Activated gamma-delta T cell (primary cell): ENCODE results near the gene ADGRL1.
"Not testable (repeated sequence)": the region's sequence is repeated elsewhere in the genome, so short reads cannot be mapped to it uniquely, and the experiment has no call there.

Experiments
- DNase-seq: peaks from one replicate; lab custom pipeline; 2025; lab: John Stamatoyannopoulos, UW
- total RNA-seq, 2 donors: gene quantifications; one replicate each; lab custom pipeline; 2026; lab: John Stamatoyannopoulos, UW

The ADGRL1 gene
- total RNA-seq: 26.3 to 29.0 reads per million in 2 donors

DNA sequence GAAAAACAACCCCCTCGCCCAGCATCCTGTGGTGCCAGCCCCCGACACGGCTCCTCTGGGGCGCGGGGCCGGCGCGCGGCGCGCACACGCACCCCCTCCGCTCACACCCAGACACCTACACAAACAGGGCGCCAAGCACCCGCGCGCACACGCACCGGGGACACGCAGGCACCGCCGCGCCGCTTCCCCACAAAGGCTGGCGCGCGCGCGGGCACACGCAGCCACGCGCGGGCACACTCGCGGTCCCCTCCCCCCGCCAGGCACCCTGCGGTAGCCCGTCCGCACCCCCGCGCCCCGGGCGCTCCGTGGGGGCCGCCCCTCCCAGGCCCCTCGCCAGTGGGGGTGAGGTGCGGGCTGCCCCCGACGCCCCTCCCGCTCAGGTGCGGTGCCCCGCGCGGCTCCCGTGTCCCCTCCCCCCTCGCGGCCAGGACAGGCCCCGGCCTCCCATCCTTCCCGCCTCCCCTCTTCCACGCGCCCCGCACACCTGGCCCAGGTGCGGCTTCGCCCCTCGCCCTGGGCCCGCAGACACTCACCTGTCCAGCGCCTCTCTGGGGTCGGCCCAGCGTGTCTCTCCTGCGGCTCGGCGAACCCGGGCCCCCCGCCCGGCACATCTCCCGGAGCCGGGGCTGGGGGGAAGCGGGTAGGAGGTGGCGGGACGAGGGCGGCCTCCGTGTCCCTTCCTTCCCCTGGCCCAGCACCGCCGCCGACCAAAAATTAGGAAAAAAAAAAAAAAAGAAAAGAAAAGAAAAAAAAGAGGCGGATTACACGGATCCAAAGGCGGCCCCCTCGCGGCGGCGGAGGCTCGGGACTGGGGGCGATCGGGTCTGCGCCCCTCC is at the start of gene ADGRL1:
ADGRL1 (minus strand) TSS at position 718 of the 836 bp plus-strand sequence. CDS start 22,567 bp downstream, outside the sequence.
- peak; percentile 30 for DNase-seq

DNA sequence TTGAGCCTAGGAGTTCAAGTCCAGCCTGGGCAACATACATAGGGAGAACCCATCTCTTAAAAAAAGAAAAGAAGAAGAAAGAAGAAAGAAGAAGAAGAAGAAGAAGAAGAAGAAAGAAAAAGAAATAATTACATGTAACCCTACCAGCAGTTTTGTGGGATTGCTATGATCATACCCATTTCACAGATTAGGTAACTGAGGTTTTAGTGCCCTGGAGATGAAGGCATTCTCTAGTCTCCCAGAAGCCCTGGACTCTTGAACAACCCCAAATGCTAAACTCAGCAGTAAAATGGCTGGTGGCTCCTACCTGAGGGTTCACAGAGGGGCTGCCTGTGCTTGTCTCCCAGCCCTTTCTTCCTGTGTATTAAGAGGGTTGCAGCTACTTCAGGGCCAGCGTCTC is 49.3 kb upstream of the ADGRL1 start:
- DNase-seq: not testable (repeated sequence)

DNA sequence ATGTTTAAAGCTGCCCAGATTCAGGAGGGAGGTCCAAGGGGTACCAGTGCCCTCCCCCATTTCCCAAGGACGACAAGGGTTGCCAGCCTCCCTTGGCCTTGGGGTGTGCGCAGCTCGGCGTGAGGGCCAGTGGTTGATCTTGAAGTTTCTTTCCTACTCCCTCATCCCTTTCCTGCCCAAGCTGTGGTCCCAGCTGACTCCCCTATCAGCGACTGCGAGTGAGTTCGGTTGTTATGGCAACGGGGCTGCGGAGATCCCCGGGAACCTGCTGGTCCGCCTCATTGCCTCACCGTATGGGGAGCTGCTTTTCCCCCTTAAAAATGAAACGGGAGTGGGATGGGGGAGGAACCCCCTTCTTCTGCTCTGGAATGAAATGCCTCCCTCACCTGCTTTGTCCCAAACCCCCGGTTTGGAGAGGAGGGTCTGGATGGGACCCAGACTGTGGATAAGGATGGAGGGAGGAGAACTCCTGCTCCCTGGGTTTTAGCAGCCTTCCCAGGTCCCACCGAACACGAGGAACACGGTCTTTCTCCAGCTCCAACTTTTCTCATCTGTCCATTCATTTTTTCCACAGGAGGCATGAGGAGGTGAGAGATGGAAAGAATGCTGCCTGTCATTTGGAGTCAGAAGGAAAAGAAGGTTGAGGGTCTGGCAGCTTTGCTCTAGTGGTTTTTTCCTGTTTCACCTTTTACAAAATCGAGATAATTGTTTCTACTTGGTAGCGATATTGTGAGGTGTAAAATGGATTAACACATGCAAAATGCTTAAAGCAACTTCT is 48.0 kb upstream of the ADGRL1 start:
- not testable (repeated sequence) for DNase-seq

DNA sequence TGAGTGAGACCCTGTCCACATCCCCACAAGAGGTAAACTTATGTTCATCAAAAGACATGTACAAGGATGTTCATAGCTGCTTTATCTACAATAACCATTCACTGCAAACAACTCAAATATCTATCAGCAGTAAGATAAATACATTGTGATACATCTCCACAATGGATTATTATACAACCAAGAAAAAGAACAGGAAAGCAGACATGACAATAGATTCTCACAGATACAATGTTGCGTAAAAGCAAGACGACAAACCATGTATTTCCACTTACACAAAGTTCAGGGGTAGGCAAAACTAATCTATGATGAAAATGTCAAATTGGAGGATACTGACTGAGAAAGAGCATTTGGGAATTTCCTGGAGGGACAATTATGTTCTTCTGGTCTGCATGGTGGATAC is 46.2 kb upstream of the ADGRL1 start:
- not testable (repeated sequence) for DNase-seq

DNA sequence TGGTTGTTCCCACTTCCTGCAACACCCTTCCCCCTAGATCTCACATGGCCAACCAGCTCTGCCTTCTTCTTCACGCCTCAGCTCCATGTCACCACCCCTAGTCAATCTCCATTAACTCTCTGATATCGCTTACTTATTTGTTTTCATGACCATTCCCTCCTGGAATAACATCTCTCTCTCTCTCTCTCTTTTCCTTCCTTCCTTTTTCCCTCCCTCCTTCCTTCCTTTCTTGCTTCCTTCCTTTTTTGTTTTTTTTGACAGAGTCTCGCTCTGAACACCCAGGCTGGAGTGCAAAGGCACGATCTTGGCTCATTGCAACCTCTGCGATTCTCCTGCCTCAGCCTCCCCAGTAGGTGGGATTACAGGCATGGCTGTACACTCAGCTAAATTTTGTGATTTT is 44.9 kb upstream of the ADGRL1 start:
- no peak for DNase-seq

DNA sequence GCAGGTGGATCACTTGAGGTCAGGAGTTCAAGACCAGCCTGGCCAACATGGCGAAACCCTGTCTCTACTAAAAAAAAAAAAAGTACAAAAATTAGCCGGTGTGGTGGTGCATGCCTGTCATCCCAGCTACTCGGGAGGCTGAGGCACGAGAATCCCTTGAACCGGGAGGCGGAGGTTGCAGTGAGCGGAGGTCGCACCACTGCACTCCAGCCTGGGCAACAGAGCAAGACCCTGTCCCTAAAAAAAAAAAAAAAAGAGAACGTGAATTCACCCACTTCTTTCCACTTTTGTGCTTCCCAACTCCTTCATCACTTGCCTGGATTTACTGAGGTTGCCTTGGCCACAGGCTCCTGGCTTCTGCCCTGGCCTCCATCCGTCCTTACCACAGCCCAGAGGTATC is 44.3 kb upstream of the ADGRL1 start:
- DNase-seq: not testable (repeated sequence)

DNA sequence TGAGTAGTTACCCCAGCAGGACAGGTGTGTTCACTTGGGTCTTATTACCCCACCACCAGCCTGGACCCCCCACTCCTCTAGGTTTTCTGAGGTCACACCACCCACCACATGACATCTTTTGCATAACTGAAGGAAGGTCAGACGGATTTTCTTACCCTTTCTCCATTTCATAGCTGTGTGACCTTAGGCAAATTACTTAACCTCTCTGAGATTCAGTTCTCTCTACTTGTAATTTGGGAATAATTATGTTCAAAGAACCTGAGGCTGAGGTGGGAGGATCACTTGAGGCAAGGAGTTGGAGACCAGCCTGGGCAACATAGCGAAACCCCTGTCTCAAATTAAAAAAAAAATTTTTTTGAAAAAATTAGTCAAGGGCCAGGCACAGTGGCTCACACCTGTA is 43.9 kb upstream of the ADGRL1 start:
- DNase-seq: not testable (repeated sequence)

DNA sequence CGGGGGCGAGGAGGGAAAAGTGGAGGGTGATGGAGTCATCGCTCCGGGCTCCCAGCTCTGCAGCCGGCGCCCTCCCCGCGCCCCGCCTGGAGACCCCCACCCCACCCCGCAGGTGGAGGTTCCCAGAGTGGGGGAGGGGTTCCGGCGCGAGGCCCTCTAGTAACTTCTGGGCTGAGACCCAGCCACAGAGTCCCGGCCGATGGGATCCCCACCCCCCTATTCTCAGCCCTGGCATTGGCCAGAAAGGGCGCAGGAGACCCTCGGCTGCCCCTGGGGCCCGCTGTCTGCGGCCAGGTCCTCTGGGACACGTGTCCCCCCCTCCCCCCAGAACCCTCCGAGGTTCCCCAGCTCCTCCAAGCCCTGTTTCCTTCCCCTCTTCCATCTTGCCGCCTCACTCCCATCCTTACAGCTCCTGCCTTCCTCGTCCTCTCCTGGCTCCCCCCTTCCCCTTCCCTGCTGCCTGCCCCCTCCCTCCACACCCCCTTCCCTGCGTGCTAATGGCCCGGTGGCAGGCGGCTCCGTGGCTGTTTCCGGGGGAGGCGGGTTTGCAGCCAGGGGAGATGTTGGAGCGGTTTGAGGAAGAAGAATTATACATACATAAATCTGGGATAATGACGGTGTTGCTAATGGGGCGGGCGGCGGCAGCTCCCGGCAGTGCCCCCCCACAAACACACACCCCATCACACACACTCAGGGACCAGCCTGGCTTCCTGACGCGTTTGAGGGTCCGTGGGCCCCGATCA is 43.2 kb upstream of the ADGRL1 start:
- not testable (repeated sequence) for DNase-seq

DNA sequence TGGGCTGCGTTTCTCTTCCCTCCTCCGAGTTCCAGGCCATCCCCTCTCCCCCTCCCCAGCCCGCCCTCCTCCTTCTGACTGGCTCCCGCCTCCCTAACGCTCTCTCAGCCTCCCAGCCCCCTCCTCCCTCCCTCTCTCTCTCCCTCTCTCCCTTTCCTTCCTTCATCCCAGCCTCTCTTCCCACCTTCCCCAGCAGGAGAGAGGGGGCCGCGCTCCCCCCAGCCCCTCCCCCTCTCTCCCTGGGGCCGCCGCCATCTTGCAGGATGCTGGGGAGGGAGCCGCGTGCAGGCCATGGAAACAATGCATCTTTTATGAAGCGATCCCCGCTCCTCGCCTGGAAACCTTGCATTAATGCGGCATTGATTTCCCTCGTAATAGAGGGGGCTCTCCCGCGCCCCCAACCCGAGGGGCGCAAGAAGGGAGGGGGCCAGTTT is 42.6 kb upstream of the ADGRL1 start:
- DNase-seq: no peak

DNA sequence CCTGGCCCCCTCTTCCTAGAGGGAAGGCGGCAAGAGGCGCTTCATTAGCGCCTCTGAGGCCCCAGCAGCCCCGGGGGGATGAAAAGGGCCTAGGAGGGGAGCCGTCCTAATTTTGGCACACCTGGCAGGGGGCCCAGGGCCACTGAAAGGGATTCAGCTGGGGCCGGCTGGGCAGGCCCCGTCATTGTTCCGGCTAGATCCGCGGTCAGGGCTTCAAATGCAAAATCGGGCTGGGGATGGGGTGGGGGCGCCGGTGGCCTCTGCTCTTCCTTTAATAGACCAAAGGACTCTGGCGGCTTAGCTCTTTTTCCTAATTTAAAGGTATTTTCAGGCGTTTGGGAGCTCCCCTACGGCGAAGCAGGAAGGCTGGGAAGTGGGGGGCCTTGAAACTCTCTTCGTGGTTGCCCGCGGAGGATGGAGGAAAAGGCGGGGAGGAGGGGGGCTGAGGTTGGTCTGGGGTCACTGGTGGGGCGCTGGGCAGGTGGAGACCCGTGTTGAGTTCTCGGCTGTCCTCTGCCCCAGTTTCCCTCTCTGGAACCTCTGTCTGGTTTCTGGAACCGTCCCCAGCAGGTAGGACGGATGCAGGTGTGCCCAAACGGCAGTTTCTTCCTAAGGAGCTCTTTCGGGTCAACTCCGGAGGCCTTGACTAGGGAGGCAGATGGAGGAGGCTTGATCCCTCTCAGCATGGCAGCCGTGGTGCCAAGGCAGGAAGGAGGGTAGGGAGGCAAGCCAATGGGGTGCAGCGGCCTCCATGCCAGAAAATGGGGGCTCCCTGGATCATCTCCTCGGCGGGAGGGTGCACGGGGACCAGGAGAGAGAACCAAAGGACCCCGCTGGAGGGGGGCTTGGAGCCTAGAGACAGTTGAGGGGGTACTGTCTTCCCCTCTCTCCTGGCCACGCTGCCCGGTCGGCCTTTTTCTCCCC is 41.8 kb upstream of the ADGRL1 start:
- DNase-seq: not testable (repeated sequence)

DNA sequence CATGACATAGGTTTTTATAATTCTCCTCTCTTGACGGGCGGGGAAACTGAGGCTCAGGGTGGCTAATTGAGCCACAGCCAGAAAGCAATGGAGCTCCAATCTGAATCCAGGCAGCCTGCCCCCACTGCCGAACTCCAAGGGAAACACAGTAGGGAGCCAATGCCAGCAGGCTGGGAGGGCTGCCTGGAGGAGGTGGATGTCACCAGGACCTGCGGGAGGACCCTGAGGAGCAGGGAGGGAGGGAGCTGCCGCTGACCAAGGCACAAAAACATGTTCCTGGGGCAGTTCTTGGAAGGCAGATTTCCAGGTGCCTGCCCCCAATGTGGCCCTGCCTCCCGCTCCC is 41.2 kb upstream of the ADGRL1 start:
- not testable (repeated sequence) for DNase-seq

DNA sequence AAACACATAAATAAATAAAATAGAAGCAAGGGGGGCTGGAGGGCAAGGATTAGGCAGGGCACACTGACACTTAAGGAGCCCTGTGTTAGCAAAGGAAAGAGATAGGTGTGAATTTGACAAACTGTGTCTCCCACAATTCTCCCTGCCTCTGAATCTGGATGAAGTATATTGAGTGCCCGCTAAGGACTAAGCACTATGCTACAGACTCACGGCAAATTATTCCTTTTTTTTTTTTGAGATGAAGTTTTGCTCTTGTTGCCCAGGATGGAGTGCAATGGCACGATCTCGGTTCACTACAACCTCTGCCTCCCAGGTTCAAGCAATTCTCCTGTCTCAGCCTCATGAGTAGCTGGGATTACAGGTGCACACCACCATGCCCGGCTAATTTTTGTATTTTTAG is 38.4 kb upstream of the ADGRL1 start:
- DNase-seq: not testable (repeated sequence)

DNA sequence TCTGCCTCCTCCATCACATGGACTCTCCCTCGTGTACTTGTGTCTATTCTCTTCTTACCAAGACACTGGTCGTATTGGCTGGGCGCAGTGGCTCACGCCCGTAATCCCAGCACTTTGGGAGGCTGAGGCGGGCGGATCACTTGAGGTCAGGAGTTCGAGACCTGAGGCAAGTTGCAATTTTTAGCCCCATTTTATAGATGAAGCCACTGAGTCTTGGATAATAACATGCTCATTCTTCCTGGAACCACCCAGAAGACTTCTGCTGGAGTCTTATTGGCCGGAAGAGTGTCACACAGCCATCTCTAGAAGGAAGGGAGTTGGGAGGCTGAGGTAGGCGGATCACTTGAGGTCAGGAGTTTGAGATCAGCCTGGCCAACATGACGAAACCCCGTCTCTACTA is 37.7 kb upstream of the ADGRL1 start:
- DNase-seq: not testable (repeated sequence)

DNA sequence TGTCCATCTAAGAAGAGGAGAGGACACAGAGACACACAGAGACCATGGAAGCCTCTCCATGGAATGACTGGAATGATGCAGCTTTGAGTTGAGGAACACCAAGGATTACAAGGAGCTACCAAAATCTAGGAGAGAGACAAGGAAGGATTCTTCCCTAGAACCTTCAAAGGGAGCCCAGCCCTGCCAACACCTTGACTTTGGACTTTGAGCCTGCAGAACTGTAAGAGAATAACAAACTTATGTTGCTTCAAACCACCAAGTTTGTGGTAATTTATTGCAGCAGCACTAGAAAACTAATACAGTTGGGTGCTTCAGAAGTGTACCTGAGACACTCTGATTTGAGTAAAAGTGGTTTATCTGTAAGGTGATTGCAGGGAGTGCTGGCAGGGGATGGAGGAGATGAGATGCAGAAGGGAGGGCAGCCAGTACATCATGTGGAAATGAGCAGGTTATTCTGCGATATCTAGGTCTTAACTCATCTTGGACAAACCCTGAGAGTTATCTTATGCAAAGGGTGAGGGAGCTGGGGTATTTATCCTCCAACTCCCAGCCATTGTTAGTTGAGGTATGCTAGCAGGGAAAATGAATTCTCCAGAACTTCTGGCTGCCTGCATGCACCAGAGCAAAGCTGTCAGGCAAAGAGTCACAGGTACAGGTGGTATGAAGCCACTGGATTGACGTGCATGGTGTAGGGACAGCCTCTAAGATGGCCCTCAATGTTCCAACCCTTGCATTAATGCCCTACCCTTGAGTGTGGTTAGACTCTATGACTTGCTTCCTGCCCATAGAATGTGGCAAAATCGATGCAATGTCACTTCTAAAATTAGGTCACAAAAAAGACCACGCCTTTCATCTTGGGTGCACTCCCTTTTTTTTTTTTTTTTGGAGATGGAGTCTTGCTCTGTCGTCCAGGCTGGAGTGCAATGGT is 31.3 kb upstream of the ADGRL1 start:
- DNase-seq: no peak

DNA sequence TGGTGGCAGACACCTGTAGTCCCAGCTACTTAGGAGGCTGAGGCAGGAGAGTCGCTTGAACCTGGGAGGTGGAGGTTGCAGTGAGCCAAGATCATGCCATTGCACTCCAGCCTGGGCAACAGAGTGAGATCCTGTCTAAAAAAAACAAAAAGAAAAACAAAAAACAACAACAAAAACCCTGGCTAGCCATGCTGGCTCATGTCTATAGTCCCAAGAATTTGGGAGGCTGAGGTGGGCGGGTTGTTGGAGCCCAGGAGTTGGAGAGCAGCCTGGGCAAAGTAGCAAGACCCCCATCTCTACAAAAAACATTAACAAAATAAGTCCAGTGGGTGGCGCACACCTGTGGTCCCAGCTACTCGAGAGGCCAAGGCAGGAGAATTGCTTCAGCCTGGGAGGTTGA is 27.0 kb upstream of the ADGRL1 start:
- not testable (repeated sequence) for DNase-seq

DNA sequence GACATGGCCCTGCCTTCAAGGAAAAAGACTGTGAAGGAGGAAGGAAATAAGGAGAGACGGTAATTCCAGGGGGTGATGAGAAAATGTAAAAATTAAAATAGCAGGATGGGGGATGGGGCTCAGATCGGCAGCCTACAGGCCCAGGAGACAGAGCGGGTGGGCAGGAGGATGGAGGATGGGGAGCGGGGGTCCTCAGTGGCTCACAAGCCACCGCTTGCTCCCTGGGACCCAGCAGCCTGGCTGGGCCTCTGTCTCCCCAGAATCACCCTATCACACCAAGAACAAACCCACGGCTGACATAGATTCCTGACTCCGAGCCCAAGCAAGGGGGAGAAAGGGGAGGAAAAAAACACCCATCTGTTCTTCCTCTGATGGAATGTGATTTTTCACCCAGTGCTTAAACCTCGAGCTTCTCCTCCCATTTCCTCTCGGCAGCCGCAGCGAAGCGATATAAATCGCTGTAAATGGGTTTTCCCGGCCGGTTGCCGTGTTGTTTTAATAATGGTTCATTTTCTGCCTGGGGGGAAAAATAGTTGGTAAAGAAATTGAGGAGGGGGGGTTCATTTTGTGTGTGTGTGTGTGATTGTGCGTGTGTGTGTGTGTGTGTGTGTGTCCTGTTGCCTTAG is 22.6 kb upstream of the ADGRL1 start:
- not testable (repeated sequence) for DNase-seq

DNA sequence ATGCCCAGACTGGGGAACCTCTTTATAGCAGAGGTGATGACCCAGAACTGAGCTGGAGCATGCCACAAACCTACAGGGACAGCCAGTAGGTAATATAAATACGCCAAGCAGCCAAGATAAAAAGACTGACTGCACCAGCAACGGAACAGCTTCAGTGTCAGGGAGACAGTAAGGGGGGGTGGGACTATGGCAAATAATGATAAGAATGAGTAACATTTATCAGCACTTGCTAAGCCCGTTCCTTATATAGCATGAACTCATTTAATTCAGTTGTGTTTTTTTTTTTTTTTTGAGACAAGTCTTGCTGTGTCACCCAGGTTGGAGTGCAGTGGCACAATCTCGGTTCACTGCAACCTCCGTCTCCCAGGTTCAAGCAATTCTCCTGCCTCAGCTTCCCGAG is 20.5 kb upstream of the ADGRL1 start:
- DNase-seq: not testable (repeated sequence)

DNA sequence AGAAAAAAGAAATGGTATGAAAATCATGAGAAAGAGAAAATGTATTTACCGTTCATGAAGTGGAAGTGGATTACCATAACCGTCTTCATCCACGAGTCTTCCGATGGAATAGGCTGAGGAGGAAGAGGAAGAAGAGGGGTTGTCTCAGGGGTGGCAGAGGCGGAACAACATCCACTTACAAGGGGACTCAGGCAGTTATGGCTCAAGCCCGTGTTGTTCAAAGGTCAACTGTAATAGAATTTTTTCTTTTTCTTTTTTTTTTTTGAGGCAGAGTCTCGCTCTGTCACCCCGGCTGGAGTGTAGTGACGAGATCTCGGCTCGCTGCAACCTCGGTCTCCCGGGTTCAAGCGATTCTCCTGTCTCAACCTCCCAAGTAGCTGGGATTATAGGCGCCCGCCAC is 16.9 kb upstream of the ADGRL1 start:
- DNase-seq: no peak

DNA sequence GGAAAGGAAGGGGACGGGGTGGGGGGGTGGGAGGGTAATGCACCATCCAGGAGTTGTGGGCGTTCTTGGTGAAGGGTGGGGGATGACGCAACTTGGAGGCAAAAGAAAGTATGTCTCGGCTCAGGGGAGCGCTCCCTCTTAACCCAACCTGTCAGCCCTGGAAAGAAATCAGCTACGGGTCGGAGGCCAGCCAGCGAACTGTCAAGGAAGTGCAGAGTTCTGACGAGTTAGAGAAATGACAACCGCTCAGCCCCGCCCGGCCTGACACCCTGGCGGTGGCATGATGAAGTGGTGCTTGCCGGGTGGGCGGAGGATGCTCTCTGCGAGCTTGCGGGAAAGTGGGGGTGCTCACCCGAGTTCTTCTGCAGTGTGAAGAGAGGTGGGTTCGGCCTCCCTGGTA is 15.4 kb upstream of the ADGRL1 start:
- peak; percentile 48 for DNase-seq
